ENCODE measurements around the gene NT5DC3. TPM values are rescaled to one million over a fixed set of nuclear protein-coding genes. Genes with fewer than 3 reads are reported as not detected.

The NT5DC3 gene
- total and polyA plus RNA-seq, 2 of the 13 experiments (the other 11 are each of a cell fraction or from before 2014, with no cell fraction given): 3.2 to 6.6 TPM

DNA sequence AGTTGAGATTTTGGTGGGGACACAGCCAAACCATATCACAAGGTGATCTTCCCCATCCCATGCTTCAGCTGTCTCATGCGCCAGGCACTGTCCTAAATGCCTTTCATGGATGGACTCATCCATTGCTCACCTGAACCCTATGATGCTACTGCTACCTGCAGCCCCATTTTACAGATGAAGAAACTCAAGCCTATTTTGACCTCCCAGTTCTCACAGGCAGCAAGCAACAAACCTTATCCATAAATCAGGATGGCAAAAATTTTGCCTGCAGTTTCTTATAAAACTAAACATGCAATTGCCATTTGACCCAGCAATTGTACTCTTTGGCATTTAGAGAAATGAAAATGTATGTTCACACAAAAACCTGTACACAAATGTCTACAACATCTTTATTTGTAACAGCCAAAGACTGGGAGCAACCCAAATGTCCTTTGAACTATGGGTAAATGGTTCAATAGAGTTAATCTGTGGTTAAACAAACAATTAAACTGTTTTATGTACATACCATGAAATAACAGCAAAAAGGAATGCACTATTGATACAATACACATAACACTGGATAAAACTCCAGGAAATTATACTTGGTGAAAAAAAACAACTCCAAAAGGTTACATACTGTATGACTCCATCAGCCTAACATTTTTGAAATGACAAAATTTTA, 2.6 kb downstream of the NT5DC3 start (continued):
- TF ChIP-seq KAT8 (CRISPR knock-in tag; IDR thresholded peaks at IDR 0.05) (no peak), ZNF878 (CRISPR knock-in tag; IDR thresholded peaks at IDR 0.05) (peak; percentile 41; the same call in 1 of the 2 replicates), NPAS2 (CRISPR knock-in tag; IDR thresholded peaks at IDR 0.05; ENCODE audit: borderline replicate concordance) (no peak), YEATS4 (CRISPR knock-in tag; IDR thresholded peaks at IDR 0.05; ENCODE audit: borderline replicate concordance) (no peak), ZSCAN29 (CRISPR knock-in tag; conservative IDR thresholded peaks at IDR 0.05) (no peak), ZNF282 (IDR thresholded peaks at IDR 0.05; ENCODE audit: partially characterized antibody) (no peak), RAD51 (IDR thresholded peaks at IDR 0.05; ENCODE audit: borderline replicate concordance) (no peak), KDM1A (CRISPR knock-in tag; IDR thresholded peaks at IDR 0.05) (peak; percentile 61; the same call in 1 of the 2 replicates), RXRA (CRISPR knock-in tag; IDR thresholded peaks at IDR 0.05) (no peak), ZNF644 (CRISPR knock-in tag; IDR thresholded peaks at IDR 0.05; ENCODE audit: low read depth) (no peak), ZKSCAN5 (CRISPR knock-in tag; IDR thresholded peaks at IDR 0.05) (no peak), RFXANK (CRISPR knock-in tag; IDR thresholded peaks at IDR 0.05) (no peak), KDM4B (CRISPR knock-in tag; IDR thresholded peaks at IDR 0.05) (no peak)
- TF ChIP-seq, protein P1, sequence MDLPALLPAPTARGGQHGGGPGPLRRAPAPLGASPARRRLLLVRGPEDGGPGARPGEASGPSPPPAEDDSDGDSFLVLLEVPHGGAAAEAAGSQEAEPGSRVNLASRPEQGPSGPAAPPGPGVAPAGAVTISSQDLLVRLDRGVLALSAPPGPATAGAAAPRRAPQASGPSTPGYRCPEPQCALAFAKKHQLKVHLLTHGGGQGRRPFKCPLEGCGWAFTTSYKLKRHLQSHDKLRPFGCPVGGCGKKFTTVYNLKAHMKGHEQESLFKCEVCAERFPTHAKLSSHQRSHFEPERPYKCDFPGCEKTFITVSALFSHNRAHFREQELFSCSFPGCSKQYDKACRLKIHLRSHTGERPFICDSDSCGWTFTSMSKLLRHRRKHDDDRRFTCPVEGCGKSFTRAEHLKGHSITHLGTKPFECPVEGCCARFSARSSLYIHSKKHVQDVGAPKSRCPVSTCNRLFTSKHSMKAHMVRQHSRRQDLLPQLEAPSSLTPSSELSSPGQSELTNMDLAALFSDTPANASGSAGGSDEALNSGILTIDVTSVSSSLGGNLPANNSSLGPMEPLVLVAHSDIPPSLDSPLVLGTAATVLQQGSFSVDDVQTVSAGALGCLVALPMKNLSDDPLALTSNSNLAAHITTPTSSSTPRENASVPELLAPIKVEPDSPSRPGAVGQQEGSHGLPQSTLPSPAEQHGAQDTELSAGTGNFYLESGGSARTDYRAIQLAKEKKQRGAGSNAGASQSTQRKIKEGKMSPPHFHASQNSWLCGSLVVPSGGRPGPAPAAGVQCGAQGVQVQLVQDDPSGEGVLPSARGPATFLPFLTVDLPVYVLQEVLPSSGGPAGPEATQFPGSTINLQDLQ (CRISPR knock-in tag; IDR thresholded peaks at IDR 0.05): no peak
- TF ChIP-seq, protein P2, sequence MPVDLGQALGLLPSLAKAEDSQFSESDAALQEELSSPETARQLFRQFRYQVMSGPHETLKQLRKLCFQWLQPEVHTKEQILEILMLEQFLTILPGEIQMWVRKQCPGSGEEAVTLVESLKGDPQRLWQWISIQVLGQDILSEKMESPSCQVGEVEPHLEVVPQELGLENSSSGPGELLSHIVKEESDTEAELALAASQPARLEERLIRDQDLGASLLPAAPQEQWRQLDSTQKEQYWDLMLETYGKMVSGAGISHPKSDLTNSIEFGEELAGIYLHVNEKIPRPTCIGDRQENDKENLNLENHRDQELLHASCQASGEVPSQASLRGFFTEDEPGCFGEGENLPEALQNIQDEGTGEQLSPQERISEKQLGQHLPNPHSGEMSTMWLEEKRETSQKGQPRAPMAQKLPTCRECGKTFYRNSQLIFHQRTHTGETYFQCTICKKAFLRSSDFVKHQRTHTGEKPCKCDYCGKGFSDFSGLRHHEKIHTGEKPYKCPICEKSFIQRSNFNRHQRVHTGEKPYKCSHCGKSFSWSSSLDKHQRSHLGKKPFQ (CRISPR knock-in tag; IDR thresholded peaks at IDR 0.05; ENCODE audit: insufficient replicate concordance): no peak
- TF ChIP-seq, protein P3, sequence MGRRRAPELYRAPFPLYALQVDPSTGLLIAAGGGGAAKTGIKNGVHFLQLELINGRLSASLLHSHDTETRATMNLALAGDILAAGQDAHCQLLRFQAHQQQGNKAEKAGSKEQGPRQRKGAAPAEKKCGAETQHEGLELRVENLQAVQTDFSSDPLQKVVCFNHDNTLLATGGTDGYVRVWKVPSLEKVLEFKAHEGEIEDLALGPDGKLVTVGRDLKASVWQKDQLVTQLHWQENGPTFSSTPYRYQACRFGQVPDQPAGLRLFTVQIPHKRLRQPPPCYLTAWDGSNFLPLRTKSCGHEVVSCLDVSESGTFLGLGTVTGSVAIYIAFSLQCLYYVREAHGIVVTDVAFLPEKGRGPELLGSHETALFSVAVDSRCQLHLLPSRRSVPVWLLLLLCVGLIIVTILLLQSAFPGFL (CRISPR knock-in tag; IDR thresholded peaks at IDR 0.05): no peak
- TF ChIP-seq, protein P4, sequence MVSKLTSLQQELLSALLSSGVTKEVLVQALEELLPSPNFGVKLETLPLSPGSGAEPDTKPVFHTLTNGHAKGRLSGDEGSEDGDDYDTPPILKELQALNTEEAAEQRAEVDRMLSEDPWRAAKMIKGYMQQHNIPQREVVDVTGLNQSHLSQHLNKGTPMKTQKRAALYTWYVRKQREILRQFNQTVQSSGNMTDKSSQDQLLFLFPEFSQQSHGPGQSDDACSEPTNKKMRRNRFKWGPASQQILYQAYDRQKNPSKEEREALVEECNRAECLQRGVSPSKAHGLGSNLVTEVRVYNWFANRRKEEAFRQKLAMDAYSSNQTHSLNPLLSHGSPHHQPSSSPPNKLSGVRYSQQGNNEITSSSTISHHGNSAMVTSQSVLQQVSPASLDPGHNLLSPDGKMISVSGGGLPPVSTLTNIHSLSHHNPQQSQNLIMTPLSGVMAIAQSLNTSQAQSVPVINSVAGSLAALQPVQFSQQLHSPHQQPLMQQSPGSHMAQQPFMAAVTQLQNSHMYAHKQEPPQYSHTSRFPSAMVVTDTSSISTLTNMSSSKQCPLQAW (CRISPR knock-in tag; IDR thresholded peaks at IDR 0.05): no peak
- TF ChIP-seq, protein P5, sequence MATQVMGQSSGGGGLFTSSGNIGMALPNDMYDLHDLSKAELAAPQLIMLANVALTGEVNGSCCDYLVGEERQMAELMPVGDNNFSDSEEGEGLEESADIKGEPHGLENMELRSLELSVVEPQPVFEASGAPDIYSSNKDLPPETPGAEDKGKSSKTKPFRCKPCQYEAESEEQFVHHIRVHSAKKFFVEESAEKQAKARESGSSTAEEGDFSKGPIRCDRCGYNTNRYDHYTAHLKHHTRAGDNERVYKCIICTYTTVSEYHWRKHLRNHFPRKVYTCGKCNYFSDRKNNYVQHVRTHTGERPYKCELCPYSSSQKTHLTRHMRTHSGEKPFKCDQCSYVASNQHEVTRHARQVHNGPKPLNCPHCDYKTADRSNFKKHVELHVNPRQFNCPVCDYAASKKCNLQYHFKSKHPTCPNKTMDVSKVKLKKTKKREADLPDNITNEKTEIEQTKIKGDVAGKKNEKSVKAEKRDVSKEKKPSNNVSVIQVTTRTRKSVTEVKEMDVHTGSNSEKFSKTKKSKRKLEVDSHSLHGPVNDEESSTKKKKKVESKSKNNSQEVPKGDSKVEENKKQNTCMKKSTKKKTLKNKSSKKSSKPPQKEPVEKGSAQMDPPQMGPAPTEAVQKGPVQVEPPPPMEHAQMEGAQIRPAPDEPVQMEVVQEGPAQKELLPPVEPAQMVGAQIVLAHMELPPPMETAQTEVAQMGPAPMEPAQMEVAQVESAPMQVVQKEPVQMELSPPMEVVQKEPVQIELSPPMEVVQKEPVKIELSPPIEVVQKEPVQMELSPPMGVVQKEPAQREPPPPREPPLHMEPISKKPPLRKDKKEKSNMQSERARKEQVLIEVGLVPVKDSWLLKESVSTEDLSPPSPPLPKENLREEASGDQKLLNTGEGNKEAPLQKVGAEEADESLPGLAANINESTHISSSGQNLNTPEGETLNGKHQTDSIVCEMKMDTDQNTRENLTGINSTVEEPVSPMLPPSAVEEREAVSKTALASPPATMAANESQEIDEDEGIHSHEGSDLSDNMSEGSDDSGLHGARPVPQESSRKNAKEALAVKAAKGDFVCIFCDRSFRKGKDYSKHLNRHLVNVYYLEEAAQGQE (IDR thresholded peaks at IDR 0.05; ENCODE audit: borderline replicate concordance in 1 of 2, low read depth in 1 of 2, low read length in 2 of 2): no peak

Measured in HepG2 (cell line).